IPS DF 6.9 (cell line): ENCODE results near the gene GSPT1.

Source experiments
- DNase-seq: peaks from one replicate; pipeline ENCODE4 v3.0.0-alpha.2; 2013; ENCODE audit warnings: low read depth, low spot score
- H3K27ac ChIP-seq: one replicate; pipeline ENCODE4 v1.5.1; 2013; ENCODE audit warnings: low read length, control low read depth
- H3K27me3 ChIP-seq: 2 replicates; pipeline ENCODE4 v1.6.1; 2013; ENCODE audit warnings: mild to moderate bottlenecking, low read length; ENCODE audit not compliant: control insufficient read depth, insufficient read depth
- H3K36me3 ChIP-seq: 2 replicates; pipeline ENCODE4 v1.6.1; 2013; ENCODE audit warnings: low read length; ENCODE audit not compliant: control insufficient read depth, insufficient read depth
- H3K4me1 ChIP-seq: 2 replicates; pipeline ENCODE4 v1.6.1; 2013; ENCODE audit warnings: low read length; ENCODE audit not compliant: control insufficient read depth, insufficient read depth
- H3K4me3 ChIP-seq: 2 replicates; pipeline ENCODE4 v1.5.1; 2013; ENCODE audit warnings: mild to moderate bottlenecking, low read length
- H3K9me3 ChIP-seq: 2 replicates; pipeline ENCODE4 v1.6.1; 2013; ENCODE audit warnings: low read length, inconsistent platforms; ENCODE audit not compliant: control insufficient read depth, insufficient read depth
- WGBS: extraction: QIAGEN DNeasy Blood & Tissue Kit; methylation state at CpG from one replicate; pipeline ENCODE4 v1.1.7; 2013; ENCODE audit warnings: mixed read lengths, missing lambda C conversion rate; ENCODE audit not compliant: insufficient read length, insufficient coverage; 5-methylcytosine and 5-hydroxymethylcytosine counted together

Gene GSPT1

GRCh38 chr16:11884035-11884434, 31.7 kb downstream of the GSPT1 start:
- Histone ChIP-seq H3K9me3 (no peaks in the 10 kb centered on the region), H3K4me3 (no peak overlapping the region), H3K27me3 (no peaks in the 10 kb centered on the region), H3K27ac (no peak overlapping the region), H3K4me1 (no peaks in the 10 kb centered on the region), H3K36me3 (peaks cover 21% of the 10 kb centered on the region)
- no peak for DNase-seq
- no CpG with 5 or more reads among the region's 5 CpGs for WGBS

- H3K27ac ChIP-seq: no peak overlapping the region
- no peaks in the 10 kb centered on the region for H3K4me1 ChIP-seq
- no peaks in the 10 kb centered on the region for H3K9me3 ChIP-seq
- no peak overlapping the region for H3K4me3 ChIP-seq
- DNase-seq: no peak
- H3K27me3 ChIP-seq: no peaks in the 10 kb centered on the region
- peaks cover 16% of the 10 kb centered on the region for H3K36me3 ChIP-seq
- no CpG with 5 or more reads among the region's 5 CpGs for WGBS
Observed at GRCh38 chr16:11880007-11880406, 35.7 kb downstream of the GSPT1 start.

- no peaks in the 10 kb centered on the region for H3K9me3 ChIP-seq
- H3K36me3 ChIP-seq: peaks cover 15% of the 10 kb centered on the region
- no peak overlapping the region for H3K27ac ChIP-seq
- H3K4me3 ChIP-seq: no peak overlapping the region
- H3K27me3 ChIP-seq: no peaks in the 10 kb centered on the region
- WGBS: no CpG with 5 or more reads among the region's 5 CpGs
- no peak for DNase-seq
- H3K4me1 ChIP-seq: no peaks in the 10 kb centered on the region
Observed at GRCh38 chr16:11877374-11877773, 38.4 kb downstream of the GSPT1 start.

- no peaks in the 10 kb centered on the region for H3K9me3 ChIP-seq
- H3K4me1 ChIP-seq: no peaks in the 10 kb centered on the region
- H3K27ac ChIP-seq: no peak overlapping the region
- no peak for DNase-seq
- no peak overlapping the region for H3K4me3 ChIP-seq
- WGBS: no CpG with 5 or more reads among the region's 12 CpGs
- H3K36me3 ChIP-seq: peaks cover 9% of the 10 kb centered on the region; the same call in 1 of the 2 replicates
- no peaks in the 10 kb centered on the region for H3K27me3 ChIP-seq
Observed at GRCh38 chr16:11876306-11876705, 39.5 kb downstream of the GSPT1 start.

- no CpG with 5 or more reads among the region's 5 CpGs for WGBS
- H3K36me3 ChIP-seq: peaks cover 6% of the 10 kb centered on the region; the same call in 1 of the 2 replicates
Observed at GRCh38 chr16:11875721-11876120, 40.0 kb downstream of the GSPT1 start.

GRCh38 chr16:11871193-11871592, 44.6 kb downstream of the GSPT1 start:
- Histone ChIP-seq H3K27ac (no peak overlapping the region), H3K27me3 (no peaks in the 10 kb centered on the region), H3K9me3 (no peaks in the 10 kb centered on the region), H3K36me3 (peaks cover 3% of the 10 kb centered on the region; the same call in 1 of the 2 replicates), H3K4me3 (no peak overlapping the region), H3K4me1 (no peaks in the 10 kb centered on the region)
- peak; percentile 35 for DNase-seq
- WGBS: no CpG with 5 or more reads among the region's 7 CpGs

More at GRCh38 chr16:11875721-11876120, 40.0 kb downstream of the GSPT1 start:
- no peaks in the 10 kb centered on the region for H3K9me3 ChIP-seq
- no peak overlapping the region for H3K27ac ChIP-seq
- H3K4me3 ChIP-seq: no peak overlapping the region
- H3K27me3 ChIP-seq: no peaks in the 10 kb centered on the region
- DNase-seq: no peak
- no peaks in the 10 kb centered on the region for H3K4me1 ChIP-seq

GRCh38 chr16:11870399-11870798, 45.4 kb downstream of the GSPT1 start:
- Histone ChIP-seq H3K9me3 (no peaks in the 10 kb centered on the region), H3K4me3 (no peak overlapping the region), H3K27me3 (no peaks in the 10 kb centered on the region), H3K36me3 (peaks cover under 1% of the 10 kb centered on the region; the same call in 1 of the 2 replicates), H3K27ac (no peak overlapping the region), H3K4me1 (no peaks in the 10 kb centered on the region)
- WGBS: no CpG with 5 or more reads among the region's 3 CpGs
- no peak for DNase-seq

- Histone ChIP-seq H3K4me3 (no peak overlapping the region), H3K27ac (no peak overlapping the region), H3K4me1 (no peaks in the 10 kb centered on the region), H3K9me3 (no peaks in the 10 kb centered on the region), H3K27me3 (no peaks in the 10 kb centered on the region), H3K36me3 (no peaks in the 10 kb centered on the region; the same call in 1 of the 2 replicates)
- DNase-seq: no peak
- no CpG with 5 or more reads among the region's 8 CpGs for WGBS
Observed at GRCh38 chr16:11869353-11870228, 46.2 kb downstream of the GSPT1 start.

GRCh38 chr16:11868412-11868980, 47.3 kb downstream of the GSPT1 start:
- Histone ChIP-seq H3K36me3 (no peaks in the 10 kb centered on the region; the same call in 1 of the 2 replicates), H3K4me3 (no peak overlapping the region), H3K27me3 (no peaks in the 10 kb centered on the region), H3K9me3 (no peaks in the 10 kb centered on the region), H3K4me1 (no peaks in the 10 kb centered on the region), H3K27ac (no peak overlapping the region)
- DNase-seq: no peak
- no CpG with 5 or more reads among the region's 2 CpGs for WGBS

GRCh38 chr16:11862489-11862888, 53.3 kb downstream of the GSPT1 start:
- Histone ChIP-seq H3K9me3 (no peaks in the 10 kb centered on the region), H3K36me3 (no peaks in the 10 kb centered on the region), H3K27ac (no peak overlapping the region), H3K4me3 (no peak overlapping the region), H3K4me1 (no peaks in the 10 kb centered on the region), H3K27me3 (no peaks in the 10 kb centered on the region)
- DNase-seq: no peak
- WGBS: no CpG with 5 or more reads among the region's 2 CpGs
